ENCODE data around the gene CKMT2.

- TF ChIP-seq CTCF (conservative IDR thresholded peaks at IDR 0.05; ENCODE audit: low read depth, low read length) = no peak
- no peak for TF ChIP-seq USF2 (IDR thresholded peaks at IDR 0.05; ENCODE audit: low read depth, low read length)
- TF ChIP-seq POLR2A (IDR thresholded peaks at IDR 0.05; ENCODE audit: low read depth, low read length) = no peak
- no peak for TF ChIP-seq RFX5 (IDR thresholded peaks at IDR 0.05; ENCODE audit: low read depth, low read length)
- TF ChIP-seq MAZ (IDR thresholded peaks at IDR 0.05; ENCODE audit: borderline replicate concordance, low read depth, low read length) = no peak
- TF ChIP-seq MAFK (IDR thresholded peaks at IDR 0.05; ENCODE audit: low read depth, low read length) = no peak
- TF ChIP-seq ELK1 (IDR thresholded peaks at IDR 0.05; ENCODE audit: borderline replicate concordance, low read depth, low read length) = no peak
- TF ChIP-seq MXI1 (IDR thresholded peaks at IDR 0.05; ENCODE audit: borderline replicate concordance, low read depth, low read length) = no peak
- TF ChIP-seq CEBPB (IDR thresholded peaks at IDR 0.05; ENCODE audit: low read depth, low read length) = no peak
- no peak for TF ChIP-seq CHD1 (IDR thresholded peaks at IDR 0.05; ENCODE audit: low read depth, low read length)
- TF ChIP-seq RCOR1 (IDR thresholded peaks at IDR 0.05; ENCODE audit: insufficient replicate concordance, low read length) = no peak
- no peak for TF ChIP-seq RAD21 (IDR thresholded peaks at IDR 0.05; ENCODE audit: low read length)
These were observed 20.8 kb downstream of the CKMT2 start for GRCh38 chr5:81253875-81254274.

All from IMR-90 (cell line).